HepG2 (cell line): ENCODE measurements around the gene PPARA. TPM values are rescaled to one million over a fixed set of nuclear protein-coding genes. Genes with fewer than 3 reads are reported as not detected.

Source experiments
- ATAC-seq: fragments of 200-7000 bp; cut with Tn5 transposase; 3 replicates; pipeline ENCODE4 v1.9.1; 2020; ENCODE audit warnings: mild to moderate bottlenecking, moderate library complexity
- BruUV-seq: library from RNA; stranded (reverse); fragments of 400-500 nt; replicated peaks from 2 replicates; lab custom pipeline; 2021; lab: Mats Ljungman, UMichigan
- CTCF ChIA-PET: fragments of 300-600 bp; formaldehyde crosslinking; extraction: SDS; loops from one replicate; lab custom pipeline; 2021; ENCODE audit warnings: low total read pairs, inconsistent platforms, low intra/inter-chr PET ratio; lab: Yijun Ruan, JAX
- POLR2A ChIA-PET: fragments of 350-600 bp; sonication (Branson Sonifier 250); formaldehyde crosslinking; loops from one replicate; lab custom pipeline; 2020; ENCODE audit warnings: antibody characterized with exemption, inconsistent platforms; lab: Yijun Ruan, JAX
- DNase-seq: peaks from one replicate; pipeline ENCODE4 v3.0.0-alpha.2; 2015; ENCODE audit warnings: low spot score
- FAIRE-seq: peaks from 3 replicates; lab custom pipeline; 2011; peaks lifted over from hg19 to GRCh38; lab: Jason Lieb, UNC
- H2AFZ ChIP-seq: one replicate; pipeline ENCODE4 v1.6.1; 2011; ENCODE audit warnings: low read length, inconsistent platforms
- H3K27ac ChIP-seq: fragments of 300-600 bp; 3 replicates; pipeline ENCODE4 v1.8.0; 2011; ENCODE audit warnings: mixed run types, mild to moderate bottlenecking, mixed read lengths, low read length, inconsistent platforms; ENCODE audit not compliant: insufficient read depth; ENCODE audit errors: extremely low read length
- H3K27me3 ChIP-seq, 2 experiments: fragments of 200-600 bp in 1 of 2; 2 replicates in 1 of 2; 3 replicates in 1 of 2; pipeline versions ENCODE4 v1.6.0 to v1.8.0; 2011; ENCODE audit warnings: low read length in 2 of 2, mild to moderate bottlenecking in 2 of 2, moderate library complexity in 2 of 2, inconsistent platforms in 1 of 2; ENCODE audit not compliant: insufficient read depth in 2 of 2, control insufficient read depth in 1 of 2
- H3K36me3 ChIP-seq, 2 experiments: fragments of 200-600 bp in 1 of 2; replicated peaks in 1 of 2; 2 replicates in 1 of 2; 3 replicates in 1 of 2; pipeline versions ENCODE4 v1.5.1 to v1.8.0; 2011; ENCODE audit warnings: low read length in 2 of 2, inconsistent platforms in 1 of 2; ENCODE audit not compliant: insufficient read depth in 2 of 2, control insufficient read depth in 1 of 2
- H3K4me1 ChIP-seq: 2 replicates; pipeline ENCODE4 v1.5.1; 2012; ENCODE audit warnings: low read length, inconsistent platforms; ENCODE audit not compliant: insufficient read depth
- H3K4me2 ChIP-seq: 2 replicates; pipeline ENCODE4 v1.6.0; 2011; ENCODE audit warnings: low read depth, low read length, inconsistent platforms
- H3K4me3 ChIP-seq, 3 experiments: fragments of 200-600 bp in 1 of 3; sonication (generic), shearing (Covaris generic) in 1 of 3; replicated peaks in 1 of 3; 2 replicates each; pipeline ENCODE4 v1.5.1; 2011 to 2016; ENCODE audit warnings: low read length in 3 of 3, inconsistent platforms in 2 of 3, low read depth in 2 of 3, mild to moderate bottlenecking in 2 of 3, control low read depth in 1 of 3, mixed read lengths in 1 of 3; ENCODE audit not compliant: insufficient read depth in 1 of 3
- H3K79me2 ChIP-seq: one replicate; pipeline ENCODE4 v1.6.1; 2011; ENCODE audit warnings: low read length, inconsistent platforms; ENCODE audit not compliant: insufficient read depth
- H3K9ac ChIP-seq: 2 replicates; pipeline ENCODE4 v1.6.0; 2011; ENCODE audit warnings: mild to moderate bottlenecking, low read depth, low read length, inconsistent platforms; ENCODE audit not compliant: insufficient read depth
- H3K9me3 ChIP-seq: 2 replicates; pipeline ENCODE4 v1.5.1; 2012; ENCODE audit warnings: mild to moderate bottlenecking, low read length
- H4K20me1 ChIP-seq: 2 replicates; pipeline ENCODE4 v1.6.0; 2011; ENCODE audit warnings: inconsistent platforms, mild to moderate bottlenecking, low read length, moderate library complexity; ENCODE audit not compliant: insufficient read depth
- ARID2 ChIP-seq: sonication (generic); formaldehyde crosslinking; IDR thresholded peaks from 2 replicates; pipeline ENCODE4 v1.8.1; 2022; ENCODE audit warnings: mild to moderate bottlenecking, missing genetic modification reagents, borderline replicate concordance
- ATF7 ChIP-seq, 2 experiments: fragments of 450-650 bp in 1 of 2; sonication (generic) in 1 of 2; formaldehyde crosslinking in 1 of 2; IDR thresholded peaks; 2 replicates each; pipeline versions ENCODE4 v1.4.0 to v1.6.1; 2016 to 2020; ENCODE audit warnings: antibody characterized with exemption in 1 of 2, mild to moderate bottlenecking in 1 of 2, missing genetic modification reagents in 1 of 2
- HDAC2 ChIP-seq: sonication (generic); formaldehyde crosslinking; IDR thresholded peaks from 2 replicates; pipeline ENCODE4 v1.4.0; 2020; ENCODE audit warnings: missing genetic modification reagents
- HIVEP1 ChIP-seq: sonication (generic); formaldehyde crosslinking; IDR thresholded peaks from 2 replicates; pipeline ENCODE4 v1.4.0; 2020; ENCODE audit warnings: mild to moderate bottlenecking, missing genetic modification reagents
- HNF4G ChIP-seq, 2 experiments: sonication (generic) in 1 of 2; formaldehyde crosslinking in 1 of 2; IDR thresholded peaks; 2 replicates each; pipeline versions ENCODE4 v1.4.0 to v1.6.1; 2011 to 2020; ENCODE audit warnings: borderline replicate concordance in 2 of 2, low read depth in 2 of 2, mild to moderate bottlenecking in 2 of 2, low read length in 1 of 2, missing genetic modification reagents in 1 of 2, moderate library complexity in 1 of 2
- IRX3 ChIP-seq: sonication (generic); formaldehyde crosslinking; IDR thresholded peaks from 2 replicates; pipeline ENCODE4 v1.8.1; 2023; ENCODE audit warnings: mild to moderate bottlenecking, low read depth, missing genetic modification reagents, borderline replicate concordance
- NCOA1 ChIP-seq: sonication (generic); formaldehyde crosslinking; IDR thresholded peaks from 2 replicates; pipeline ENCODE4 v1.9.0; 2021; ENCODE audit warnings: missing genetic modification reagents
- NCOR1 ChIP-seq: fragments of 200-600 bp; sonication (generic); IDR thresholded peaks from 2 replicates; pipeline ENCODE4 v1.7.0; 2017; ENCODE audit warnings: antibody characterized with exemption, low read length, borderline replicate concordance
- NFRKB ChIP-seq: fragments of 450-650 bp; IDR thresholded peaks from 2 replicates; pipeline ENCODE4 v1.6.1; 2017
- NR1H2 ChIP-seq: sonication (generic); formaldehyde crosslinking; IDR thresholded peaks from 2 replicates; pipeline ENCODE4 v1.8.1; 2022; ENCODE audit warnings: low read depth, missing genetic modification reagents, borderline replicate concordance
- PAF1 ChIP-seq: IDR thresholded peaks from 2 replicates; pipeline ENCODE4 v1.6.1; 2016; ENCODE audit warnings: missing genetic modification reagents, missing compliant biosample characterization
- PHF20 ChIP-seq: sonication (generic); formaldehyde crosslinking; IDR thresholded peaks from 2 replicates; pipeline ENCODE4 v1.5.0; 2020; ENCODE audit warnings: mild to moderate bottlenecking, missing genetic modification reagents
- SPEN ChIP-seq: sonication (generic); formaldehyde crosslinking; IDR thresholded peaks from 2 replicates; pipeline ENCODE4 v1.5.1; 2020; ENCODE audit warnings: low read depth, mild to moderate bottlenecking, missing genetic modification reagents
- ZFP36L2 ChIP-seq: sonication (generic); formaldehyde crosslinking; IDR thresholded peaks from 2 replicates; pipeline ENCODE4 v1.4.0; 2020; ENCODE audit warnings: missing genetic modification reagents
- ZNF557 ChIP-seq: sonication (generic); formaldehyde crosslinking; IDR thresholded peaks from 2 replicates; pipeline ENCODE4 v1.4.0; 2020; ENCODE audit warnings: missing genetic modification reagents
- ZSCAN9 ChIP-seq: IDR thresholded peaks from 2 replicates; pipeline ENCODE4 v1.6.1; 2016; ENCODE audit warnings: borderline replicate concordance
- WGBS: methylation state at CpG from one replicate; pipeline ENCODE4 v1.1.6; 2017; ENCODE audit warnings: low lambda C conversion rate; 5-methylcytosine and 5-hydroxymethylcytosine counted together
- in situ Hi-C: cut with HindIII; loops from 2 replicates; pipeline ENCODE4 v1.10.0; 2017; ENCODE audit warnings: low pct_unique_long_range_greater_than_20kb; ENCODE audit not compliant: extremely low pct_ligation_motif_present
- intact Hi-C: fragments of 100-400 bp; cut with micrococcal nuclease; formaldehyde crosslinking; loops from one replicate; pipeline ENCODE4 v1.10.0; 2022; ENCODE audit not compliant: unreplicated experiment
- polyA plus RNA-seq, 8 experiments: library from polyadenylated mRNA; depleted of rRNA in 3 of 8; stranded (reverse) in 7 of 8; unstranded in 1 of 8; fragments of >200 nt; fragmentation: Illumina TruSeq in 4 of 8; extraction: Trizol in 4 of 8; gene quantifications; 2 replicates each; pipeline versions ENCODE4 v1.2.1 to v1.2.3, GENCODE V29; 2011 to 2016; ENCODE audit warnings: low read depth in 4 of 8, missing spikeins in 1 of 8, mixed read lengths in 1 of 8; ENCODE audit not compliant: insufficient read depth in 1 of 8
- total RNA-seq, 5 experiments: library from RNA; depleted of rRNA; stranded (reverse); fragments of >200 nt; fragmentation: Illumina TruSeq; extraction: Trizol; gene quantifications; 2 replicates each; pipeline ENCODE4 v1.2.3, GENCODE V29; 2016; ENCODE audit warnings: low read depth in 1 of 5
- TF ChIP-seq, protein P1 (sequence below): sonication (generic); formaldehyde crosslinking; IDR thresholded peaks from 2 replicates; pipeline ENCODE4 v1.4.0; 2020; ENCODE audit warnings: missing genetic modification reagents
- TF ChIP-seq, protein P2 (sequence below): sonication (generic); formaldehyde crosslinking; IDR thresholded peaks from 2 replicates; pipeline ENCODE4 v1.4.0; 2020; ENCODE audit warnings: missing genetic modification reagents, borderline replicate concordance
- TF ChIP-seq, protein P3 (sequence below): IDR thresholded peaks from 2 replicates; pipeline ENCODE4 v1.6.1; 2018; ENCODE audit warnings: missing genetic modification reagents, mild to moderate bottlenecking, missing compliant biosample characterization

The PPARA gene
- total and polyA plus RNA-seq, 2 of the 13 experiments (the other 11 are each of a cell fraction or from before 2014, with no cell fraction given), result 18.2 to 24.7 TPM

DNA sequence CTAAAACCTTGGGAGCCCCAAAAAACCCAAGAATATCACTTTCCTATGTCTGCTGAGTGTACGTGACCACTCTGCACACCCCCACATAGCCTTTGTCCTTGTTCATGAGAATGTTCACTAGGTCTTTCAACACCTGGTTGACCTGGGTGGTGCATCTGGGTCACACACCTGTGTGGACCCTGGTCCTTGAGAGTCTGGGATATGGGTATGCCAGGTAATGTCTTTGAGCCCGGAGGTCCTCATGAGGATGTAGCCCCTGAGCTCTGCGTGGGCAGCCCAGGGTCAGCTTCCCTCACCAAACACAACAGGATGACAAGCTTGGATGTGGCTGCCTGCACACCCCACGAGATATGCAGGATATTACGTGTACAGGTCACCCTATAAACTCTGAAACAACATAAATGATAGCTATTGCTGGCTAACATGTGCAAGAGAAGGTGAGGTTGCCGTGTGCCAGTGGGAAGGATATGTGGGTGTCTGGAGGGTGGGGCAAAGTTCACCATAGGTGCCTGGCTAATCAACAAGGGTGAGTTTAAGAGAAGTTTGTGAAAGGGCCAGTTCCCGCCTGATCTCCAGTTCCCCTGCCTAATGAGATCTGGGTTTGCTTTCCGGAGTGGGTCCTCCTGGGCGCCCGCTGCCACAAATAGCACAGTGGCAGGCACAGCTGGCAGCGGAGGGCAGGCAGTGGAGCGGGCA lies 1.4 kb upstream of the PPARA start:
- H3K4me3 ChIP-seq, result peak overlapping the region; percentile 78 to 89 (median 88)
- no peak for DNase-seq
- TF ChIP-seq ARID2 (CRISPR knock-in tag), result no peak
- no peak for TF ChIP-seq ZNF557 (CRISPR knock-in tag)
- no peak for TF ChIP-seq NCOR1
- TF ChIP-seq HDAC2, result no peak
- TF ChIP-seq, protein P1, sequence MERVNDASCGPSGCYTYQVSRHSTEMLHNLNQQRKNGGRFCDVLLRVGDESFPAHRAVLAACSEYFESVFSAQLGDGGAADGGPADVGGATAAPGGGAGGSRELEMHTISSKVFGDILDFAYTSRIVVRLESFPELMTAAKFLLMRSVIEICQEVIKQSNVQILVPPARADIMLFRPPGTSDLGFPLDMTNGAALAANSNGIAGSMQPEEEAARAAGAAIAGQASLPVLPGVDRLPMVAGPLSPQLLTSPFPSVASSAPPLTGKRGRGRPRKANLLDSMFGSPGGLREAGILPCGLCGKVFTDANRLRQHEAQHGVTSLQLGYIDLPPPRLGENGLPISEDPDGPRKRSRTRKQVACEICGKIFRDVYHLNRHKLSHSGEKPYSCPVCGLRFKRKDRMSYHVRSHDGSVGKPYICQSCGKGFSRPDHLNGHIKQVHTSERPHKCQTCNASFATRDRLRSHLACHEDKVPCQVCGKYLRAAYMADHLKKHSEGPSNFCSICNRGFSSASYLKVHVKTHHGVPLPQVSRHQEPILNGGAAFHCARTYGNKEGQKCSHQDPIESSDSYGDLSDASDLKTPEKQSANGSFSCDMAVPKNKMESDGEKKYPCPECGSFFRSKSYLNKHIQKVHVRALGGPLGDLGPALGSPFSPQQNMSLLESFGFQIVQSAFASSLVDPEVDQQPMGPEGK, result no peak
- TF ChIP-seq HNF4G (IDR thresholded peaks at IDR 0.05; ENCODE audit: borderline replicate concordance, low read depth, low read length), result no peak
- no peak for TF ChIP-seq HNF4G (CRISPR knock-in tag; IDR thresholded peaks at IDR 0.05; ENCODE audit: borderline replicate concordance, low read depth)
- no peak for TF ChIP-seq ZSCAN9 (CRISPR knock-in tag)
- TF ChIP-seq, protein P2, sequence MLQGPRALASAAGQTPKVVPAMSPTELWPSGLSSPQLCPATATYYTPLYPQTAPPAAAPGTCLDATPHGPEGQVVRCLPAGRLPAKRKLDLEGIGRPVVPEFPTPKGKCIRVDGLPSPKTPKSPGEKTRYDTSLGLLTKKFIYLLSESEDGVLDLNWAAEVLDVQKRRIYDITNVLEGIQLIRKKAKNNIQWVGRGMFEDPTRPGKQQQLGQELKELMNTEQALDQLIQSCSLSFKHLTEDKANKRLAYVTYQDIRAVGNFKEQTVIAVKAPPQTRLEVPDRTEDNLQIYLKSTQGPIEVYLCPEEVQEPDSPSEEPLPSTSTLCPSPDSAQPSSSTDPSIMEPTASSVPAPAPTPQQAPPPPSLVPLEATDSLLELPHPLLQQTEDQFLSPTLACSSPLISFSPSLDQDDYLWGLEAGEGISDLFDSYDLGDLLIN (CRISPR knock-in tag), result no peak
- no peak for TF ChIP-seq NR1H2
- no peak for TF ChIP-seq PAF1 (CRISPR knock-in tag)
- TF ChIP-seq HIVEP1 (CRISPR knock-in tag), result peak; percentile 32; the same call in 1 of the 2 replicates
- TF ChIP-seq, protein P3, sequence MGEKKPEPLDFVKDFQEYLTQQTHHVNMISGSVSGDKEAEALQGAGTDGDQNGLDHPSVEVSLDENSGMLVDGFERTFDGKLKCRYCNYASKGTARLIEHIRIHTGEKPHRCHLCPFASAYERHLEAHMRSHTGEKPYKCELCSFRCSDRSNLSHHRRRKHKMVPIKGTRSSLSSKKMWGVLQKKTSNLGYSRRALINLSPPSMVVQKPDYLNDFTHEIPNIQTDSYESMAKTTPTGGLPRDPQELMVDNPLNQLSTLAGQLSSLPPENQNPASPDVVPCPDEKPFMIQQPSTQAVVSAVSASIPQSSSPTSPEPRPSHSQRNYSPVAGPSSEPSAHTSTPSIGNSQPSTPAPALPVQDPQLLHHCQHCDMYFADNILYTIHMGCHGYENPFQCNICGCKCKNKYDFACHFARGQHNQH, result no peak
- no peak for TF ChIP-seq ZFP36L2 (CRISPR knock-in tag)
- TF ChIP-seq IRX3 (CRISPR knock-in tag), result no peak
- TF ChIP-seq SPEN, result 0 out of 2 replicates have a peak, but pooled peaks have one; percentile 14
- no peak for TF ChIP-seq NCOA1 (CRISPR knock-in tag)
- TF ChIP-seq ATF7 (IDR thresholded peaks at IDR 0.05), result no peak
- no peak for TF ChIP-seq ATF7 (CRISPR knock-in tag; IDR thresholded peaks at IDR 0.05)
- no peak for TF ChIP-seq NFRKB
- no peak for TF ChIP-seq PHF20 (CRISPR knock-in tag)

More for the DNA sequence above, 1.4 kb upstream of the PPARA start:
- no peak for ATAC-seq
- Histone ChIP-seq H2AFZ (no peak overlapping the region), H3K27ac (peak overlapping the region; percentile 77), H3K27me3 (no peaks in the 10 kb centered on the region), H3K36me3 (peaks cover 0 to 4% of the 10 kb centered on the region in 2 experiments; a peak in 1 of 5 replicates), H3K4me2 (peak overlapping the region; percentile 96), H4K20me1 (no peaks in the 10 kb centered on the region), H3K9me3 (no peaks in the 10 kb centered on the region), H3K79me2 (peaks cover 7% of the 10 kb centered on the region), H3K9ac (peak overlapping the region; percentile 73), H3K4me1 (peaks cover 54% of the 10 kb centered on the region)
- intact Hi-C loops, result no loop called here
- CTCF ChIA-PET, result no interaction called here
- in situ Hi-C loops, result loop anchor here (25.0 kb wide), 1 partner anchor 388 kb away; the partner anchor contains the start of gene CELSR1
- POLR2A ChIA-PET, result interaction anchor here (0.9 to 4.9 kb wide), 9 partner anchors 9 to 187 kb away, joined by 3 to 54 read pairs (median 6); partner anchors contain the start of genes TRMU and TTC38
- FAIRE-seq, result peak; percentile 21
- 5% methylated on average over 8 of the region's 12 CpGs for WGBS
- no TSS peak for BruUV-seq
